KBM-7 (cell line): ENCODE results near the gene MAEL.
A peak's percentile ranks its signal among the peaks of the same experiment; 100 is the strongest.

ENCODE experiments used
- DNase-seq: peaks from one replicate; pipeline ENCODE4 v3.0.0-alpha.2; 2015
- in situ Hi-C: fragments of 300-500 bp; cut with MboI; formaldehyde crosslinking; loops from 2 replicates; pipeline ENCODE4 v1.14.3; 2020; ENCODE audit warnings: low sequenced_read_pairs, low pct_unique_long_range_greater_than_20kb, mixed read lengths

Gene MAEL

GRCh38 chr1:167043752-167044488 is 54.8 kb downstream of the MAEL start:
- in situ Hi-C loops = no loop called here
- DNase-seq = peak; percentile 85

GRCh38 chr1:167051907-167052306 is 62.8 kb downstream of the MAEL start:
- in situ Hi-C loops = loop anchor here (10.0 kb wide), 1 partner anchor 137 kb away; no protein-coding TSS in a partner anchor

GRCh38 chr1:167052389-167052788 is 63.3 kb downstream of the MAEL start:
- in situ Hi-C loops = loop anchor here (10.0 kb wide), 1 partner anchor 138 kb away; no protein-coding TSS in a partner anchor
- peak; percentile 35 for DNase-seq

More at GRCh38 chr1:167051907-167052306, 62.8 kb downstream of the MAEL start:
- no peak for DNase-seq

- DNase-seq = no peak
- in situ Hi-C loops = loop anchor here (10.0 kb wide), 1 partner anchor 140 kb away; no protein-coding TSS in a partner anchor
Observed at GRCh38 chr1:167054531-167054930, 65.5 kb downstream of the MAEL start.

- in situ Hi-C loops = loop anchor here (10.0 kb wide), 1 partner anchor 140 kb away; no protein-coding TSS in a partner anchor
Observed at GRCh38 chr1:167054946-167055630, 66.0 kb downstream of the MAEL start.

GRCh38 chr1:167056529-167057231 is 67.6 kb downstream of the MAEL start:
- in situ Hi-C loops = loop anchor here (10.0 kb wide), 1 partner anchor 142 kb away; no protein-coding TSS in a partner anchor
- no peak for DNase-seq

More at GRCh38 chr1:167054946-167055630, 66.0 kb downstream of the MAEL start:
- no peak for DNase-seq

GRCh38 chr1:167057241-167057688 is 68.2 kb downstream of the MAEL start:
- in situ Hi-C loops = loop anchor here (10.0 kb wide), 1 partner anchor 142 kb away; no protein-coding TSS in a partner anchor
- peak; percentile 82 for DNase-seq

GRCh38 chr1:167059045-167059808 is 70.1 kb downstream of the MAEL start:
- in situ Hi-C loops = loop anchor here (10.0 kb wide), 1 partner anchor 144 kb away; no protein-coding TSS in a partner anchor
- peak; percentile 92 for DNase-seq

- in situ Hi-C loops = loop anchor here (10.0 kb wide), 3 partner anchors 65 to 155 kb away; no protein-coding TSS in a partner anchor
- DNase-seq = no peak
Observed at GRCh38 chr1:167059809-167060107, 70.7 kb downstream of the MAEL start.

- no peak for DNase-seq
- in situ Hi-C loops = loop anchor here (10.0 kb wide), 2 partner anchors 64 to 154 kb away; no protein-coding TSS in a partner anchor
Observed at GRCh38 chr1:167060141-167061072, 71.3 kb downstream of the MAEL start.

GRCh38 chr1:167061073-167061464 is 72.0 kb downstream of the MAEL start:
- in situ Hi-C loops = loop anchor here (10.0 kb wide), 2 partner anchors 64 to 154 kb away; no protein-coding TSS in a partner anchor
- DNase-seq = no peak

GRCh38 chr1:167064621-167065020 is 75.5 kb downstream of the MAEL start:
- in situ Hi-C loops = loop anchor here (10.0 kb wide), 2 partner anchors 60 to 150 kb away; no protein-coding TSS in a partner anchor

GRCh38 chr1:167065471-167065870 is 76.4 kb downstream of the MAEL start:
- in situ Hi-C loops = loop anchor here (10.0 kb wide), 2 partner anchors 59 to 149 kb away; no protein-coding TSS in a partner anchor
- DNase-seq = no peak

More at GRCh38 chr1:167064621-167065020, 75.5 kb downstream of the MAEL start:
- no peak for DNase-seq

GRCh38 chr1:167066333-167067122 is 77.4 kb downstream of the MAEL start:
- DNase-seq = peak; percentile 87
- in situ Hi-C loops = loop anchor here (10.0 kb wide), 2 partner anchors 58 to 148 kb away; no protein-coding TSS in a partner anchor

- in situ Hi-C loops = loop anchor here (10.0 kb wide), 2 partner anchors 57 to 147 kb away; no protein-coding TSS in a partner anchor
Observed at GRCh38 chr1:167067904-167068303, 78.8 kb downstream of the MAEL start.

GRCh38 chr1:167068761-167069160 is 79.7 kb downstream of the MAEL start:
- in situ Hi-C loops = loop anchor here (10.0 kb wide), 2 partner anchors 56 to 146 kb away; no protein-coding TSS in a partner anchor
- no peak for DNase-seq

More at GRCh38 chr1:167067904-167068303, 78.8 kb downstream of the MAEL start:
- DNase-seq = no peak
